Ishikawa (cell line): ENCODE results near the gene HOXB3.

ENCODE experiments used
- CEBPB ChIP-seq: IDR thresholded peaks from 2 replicates; pipeline ENCODE4 v1.6.1; 2012
- CREB1 ChIP-seq: IDR thresholded peaks from 2 replicates; pipeline ENCODE4 v1.6.1; 2012; ENCODE audit warnings: low read depth
- EGR1 ChIP-seq: IDR thresholded peaks from 2 replicates; pipeline ENCODE4 v1.6.1; 2012
- EP300 ChIP-seq: IDR thresholded peaks from 2 replicates; pipeline ENCODE4 v1.6.1; 2012; ENCODE audit warnings: borderline replicate concordance
- FOXM1 ChIP-seq: IDR thresholded peaks from 2 replicates; pipeline ENCODE4 v1.6.1; 2012; ENCODE audit warnings: low read depth, borderline replicate concordance
- NFIC ChIP-seq: IDR thresholded peaks from 2 replicates; pipeline ENCODE4 v1.6.1; 2012
- RAD21 ChIP-seq: IDR thresholded peaks from 2 replicates; pipeline ENCODE4 v1.6.1; 2012; ENCODE audit warnings: low read depth
- TAF1 ChIP-seq: IDR thresholded peaks from 2 replicates; pipeline ENCODE4 v1.6.1; 2012; ENCODE audit warnings: low read depth, mild to moderate bottlenecking
- TCF12 ChIP-seq: IDR thresholded peaks from 2 replicates; pipeline ENCODE4 v1.6.1; 2012; ENCODE audit warnings: low read depth
- TEAD4 ChIP-seq: IDR thresholded peaks from 2 replicates; pipeline ENCODE4 v1.6.1; 2012
- YY1 ChIP-seq: IDR thresholded peaks from 2 replicates; pipeline ENCODE4 v1.6.1; 2012; ENCODE audit warnings: low read depth
- ZBTB7A ChIP-seq: IDR thresholded peaks from 2 replicates; pipeline ENCODE4 v1.6.1; 2012; ENCODE audit warnings: low read depth
- TF ChIP-seq, protein P1 (sequence below): IDR thresholded peaks from 2 replicates; pipeline ENCODE4 v1.6.1; 2012; ENCODE audit warnings: low read depth, mild to moderate bottlenecking
- TF ChIP-seq, protein P2 (sequence below): IDR thresholded peaks from 2 replicates; pipeline ENCODE4 v1.6.1; 2012
- TF ChIP-seq, protein P3 (sequence below): IDR thresholded peaks from 2 replicates; pipeline ENCODE4 v1.6.1; 2012

Gene HOXB3

GRCh38 chr17:48537316-48537715, 52.7 kb downstream of the HOXB3 start:
- TF ChIP-seq, protein P1, sequence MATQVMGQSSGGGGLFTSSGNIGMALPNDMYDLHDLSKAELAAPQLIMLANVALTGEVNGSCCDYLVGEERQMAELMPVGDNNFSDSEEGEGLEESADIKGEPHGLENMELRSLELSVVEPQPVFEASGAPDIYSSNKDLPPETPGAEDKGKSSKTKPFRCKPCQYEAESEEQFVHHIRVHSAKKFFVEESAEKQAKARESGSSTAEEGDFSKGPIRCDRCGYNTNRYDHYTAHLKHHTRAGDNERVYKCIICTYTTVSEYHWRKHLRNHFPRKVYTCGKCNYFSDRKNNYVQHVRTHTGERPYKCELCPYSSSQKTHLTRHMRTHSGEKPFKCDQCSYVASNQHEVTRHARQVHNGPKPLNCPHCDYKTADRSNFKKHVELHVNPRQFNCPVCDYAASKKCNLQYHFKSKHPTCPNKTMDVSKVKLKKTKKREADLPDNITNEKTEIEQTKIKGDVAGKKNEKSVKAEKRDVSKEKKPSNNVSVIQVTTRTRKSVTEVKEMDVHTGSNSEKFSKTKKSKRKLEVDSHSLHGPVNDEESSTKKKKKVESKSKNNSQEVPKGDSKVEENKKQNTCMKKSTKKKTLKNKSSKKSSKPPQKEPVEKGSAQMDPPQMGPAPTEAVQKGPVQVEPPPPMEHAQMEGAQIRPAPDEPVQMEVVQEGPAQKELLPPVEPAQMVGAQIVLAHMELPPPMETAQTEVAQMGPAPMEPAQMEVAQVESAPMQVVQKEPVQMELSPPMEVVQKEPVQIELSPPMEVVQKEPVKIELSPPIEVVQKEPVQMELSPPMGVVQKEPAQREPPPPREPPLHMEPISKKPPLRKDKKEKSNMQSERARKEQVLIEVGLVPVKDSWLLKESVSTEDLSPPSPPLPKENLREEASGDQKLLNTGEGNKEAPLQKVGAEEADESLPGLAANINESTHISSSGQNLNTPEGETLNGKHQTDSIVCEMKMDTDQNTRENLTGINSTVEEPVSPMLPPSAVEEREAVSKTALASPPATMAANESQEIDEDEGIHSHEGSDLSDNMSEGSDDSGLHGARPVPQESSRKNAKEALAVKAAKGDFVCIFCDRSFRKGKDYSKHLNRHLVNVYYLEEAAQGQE, result no peak
- TF ChIP-seq RAD21, result no peak
- TF ChIP-seq YY1, result no peak
- no peak for TF ChIP-seq CREB1

GRCh38 chr17:48532261-48532660, 57.8 kb downstream of the HOXB3 start:
- TF ChIP-seq, protein P1, result no peak
- TF ChIP-seq CEBPB, result no peak
- TF ChIP-seq FOXM1, result no peak
- TF ChIP-seq CREB1, result no peak
- TF ChIP-seq, protein P2, sequence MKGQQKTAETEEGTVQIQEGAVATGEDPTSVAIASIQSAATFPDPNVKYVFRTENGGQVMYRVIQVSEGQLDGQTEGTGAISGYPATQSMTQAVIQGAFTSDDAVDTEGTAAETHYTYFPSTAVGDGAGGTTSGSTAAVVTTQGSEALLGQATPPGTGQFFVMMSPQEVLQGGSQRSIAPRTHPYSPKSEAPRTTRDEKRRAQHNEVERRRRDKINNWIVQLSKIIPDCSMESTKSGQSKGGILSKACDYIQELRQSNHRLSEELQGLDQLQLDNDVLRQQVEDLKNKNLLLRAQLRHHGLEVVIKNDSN, result no peak
- no peak for TF ChIP-seq TEAD4
- no peak for TF ChIP-seq TCF12
- TF ChIP-seq, protein P3, sequence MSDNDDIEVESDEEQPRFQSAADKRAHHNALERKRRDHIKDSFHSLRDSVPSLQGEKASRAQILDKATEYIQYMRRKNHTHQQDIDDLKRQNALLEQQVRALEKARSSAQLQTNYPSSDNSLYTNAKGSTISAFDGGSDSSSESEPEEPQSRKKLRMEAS, result no peak
- TF ChIP-seq RAD21, result no peak
- TF ChIP-seq YY1, result no peak
- no peak for TF ChIP-seq TAF1
- TF ChIP-seq EP300, result no peak

DNA sequence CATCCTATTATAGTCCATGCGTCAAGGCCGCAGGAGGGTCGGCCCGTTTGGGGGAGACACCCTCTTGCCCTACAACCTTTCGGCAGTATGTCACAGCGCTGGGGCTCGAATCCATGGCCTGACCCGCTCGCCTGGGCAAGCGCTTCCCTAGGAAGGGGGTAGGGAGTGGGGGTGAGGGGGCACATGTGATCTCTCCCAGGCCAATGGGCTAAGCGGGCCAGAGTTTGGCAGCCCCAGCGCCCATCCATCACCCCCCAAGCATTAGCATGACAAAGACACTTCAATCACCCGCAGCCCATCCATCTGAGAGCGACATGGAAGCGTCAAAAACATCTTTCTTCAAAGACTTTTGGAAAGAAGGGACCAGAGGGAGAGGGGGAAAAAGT, 59.2 kb downstream of the HOXB3 start, which contains the start of gene HOXB1:
Gene HOXB1 (minus strand): TSS at position 125 of the 386 bp plus-strand sequence. CDS start 107 bp downstream, at position 18.
- TF ChIP-seq NFIC, result no peak
- no peak for TF ChIP-seq TAF1
- no peak for TF ChIP-seq CEBPB
- TF ChIP-seq ZBTB7A, result no peak
- no peak for TF ChIP-seq TCF12

- TF ChIP-seq EP300 (no peak), CREB1 (no peak), EGR1 (no peak), NFIC (no peak), FOXM1 (no peak), ZBTB7A (no peak), YY1 (no peak), TCF12 (no peak), TAF1 (no peak), CEBPB (no peak), TEAD4 (no peak), RAD21 (no peak)
- TF ChIP-seq, protein P3, result no peak
- TF ChIP-seq, protein P2, result no peak
- TF ChIP-seq, protein P1, result no peak
Observed at GRCh38 chr17:48530208-48530886, 59.7 kb downstream of the HOXB3 start.

DNA sequence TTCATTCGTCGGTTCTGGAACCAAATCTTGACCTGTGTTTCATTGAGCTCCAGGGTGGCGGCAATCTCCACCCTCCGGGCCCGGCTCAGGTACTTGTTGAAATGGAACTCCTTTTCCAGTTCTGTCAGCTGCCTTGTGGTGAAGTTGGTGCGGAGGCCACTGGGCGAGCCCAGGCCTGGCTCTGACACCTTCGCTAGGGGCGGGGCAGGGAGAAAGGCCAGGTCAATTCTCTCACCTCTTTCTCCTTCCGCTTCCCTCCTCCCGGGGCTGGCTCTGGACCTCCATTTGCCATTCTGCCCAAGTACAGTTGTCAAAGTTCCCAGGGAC, 60.4 kb downstream of the HOXB3 start:
- TF ChIP-seq YY1 (no peak), TAF1 (no peak), TCF12 (no peak), CEBPB (no peak), EP300 (no peak), ZBTB7A (no peak), FOXM1 (no peak), RAD21 (no peak), NFIC (no peak)
- TF ChIP-seq, protein P3, result no peak
